Activated CD8-positive, alpha-beta memory T cell treated with anti-CD3 and anti-CD28 coated beads for 24 hours (primary cell): Measurements from ENCODE around the gene ACIN1.

Source experiments
- DNase-seq: peaks from one replicate; pipeline ENCODE4 v3.0.0-alpha.2; 2020

Gene ACIN1

GRCh38 chr14:23094666-23095195, at the start of gene ACIN1:
TSS of gene ACIN1 (minus strand) at chr14:23095136. CDS start at chr14:23095112, 24 bp downstream.
- peak; percentile 100 for DNase-seq

- no peak for DNase-seq
Measured at GRCh38 chr14:23143911-23144310, 49.0 kb upstream of the ACIN1 start.

DNA sequence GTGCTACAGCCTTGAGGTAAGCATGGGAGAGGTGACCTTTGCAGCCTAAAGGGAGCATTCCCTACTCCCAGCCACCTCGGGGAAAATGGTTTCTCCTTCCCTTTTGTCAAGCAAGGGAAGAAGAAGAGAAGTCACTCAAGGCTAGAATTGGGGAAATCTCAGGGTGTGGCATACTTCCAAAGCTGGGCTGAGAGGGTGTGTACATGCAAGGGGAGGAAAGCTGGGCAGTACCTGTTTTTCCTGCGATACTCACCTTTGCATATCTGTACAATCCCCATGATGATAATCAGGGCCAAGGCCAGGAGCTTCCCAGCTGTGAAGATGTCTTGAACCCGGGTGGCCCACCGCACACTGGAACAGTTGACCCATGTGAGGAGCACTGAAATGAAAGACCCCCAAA, 47.9 kb upstream of the ACIN1 start:
- DNase-seq, result no peak

DNA sequence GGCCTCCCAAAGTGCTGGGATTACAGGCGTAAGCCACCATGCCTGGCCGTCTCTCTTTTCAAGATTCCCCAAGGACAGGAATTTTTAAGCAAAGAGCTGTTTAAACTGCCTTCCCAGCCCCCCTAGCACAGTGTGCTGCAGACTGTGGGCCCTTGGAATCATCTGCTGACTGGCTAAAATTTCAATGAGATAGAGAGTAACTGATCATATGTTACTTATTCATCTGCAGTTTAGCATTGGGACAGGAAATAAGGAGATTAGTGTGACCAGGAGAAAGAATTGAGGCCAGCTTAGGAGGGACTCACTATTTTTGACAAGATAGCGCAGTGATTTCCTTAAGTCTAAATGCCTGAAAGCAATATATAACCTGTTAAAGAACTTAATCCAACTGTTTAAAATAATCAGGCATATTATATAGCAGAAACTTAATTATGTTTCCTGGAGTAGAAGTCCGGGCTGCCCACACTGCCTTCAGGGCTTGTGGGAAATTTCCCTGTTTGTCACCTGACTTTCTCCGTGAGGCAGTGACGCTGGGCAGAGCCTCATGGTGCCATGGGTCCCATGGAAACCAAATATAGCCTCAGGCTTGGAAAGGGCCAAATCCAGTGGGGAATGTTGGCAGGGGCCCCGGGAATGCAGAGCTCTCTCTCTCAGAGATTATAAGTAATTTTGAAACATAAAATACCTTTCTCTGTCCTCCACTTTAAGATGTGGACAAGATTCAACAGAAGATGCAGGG, 46.9 kb upstream of the ACIN1 start:
- DNase-seq, result no peak

DNA sequence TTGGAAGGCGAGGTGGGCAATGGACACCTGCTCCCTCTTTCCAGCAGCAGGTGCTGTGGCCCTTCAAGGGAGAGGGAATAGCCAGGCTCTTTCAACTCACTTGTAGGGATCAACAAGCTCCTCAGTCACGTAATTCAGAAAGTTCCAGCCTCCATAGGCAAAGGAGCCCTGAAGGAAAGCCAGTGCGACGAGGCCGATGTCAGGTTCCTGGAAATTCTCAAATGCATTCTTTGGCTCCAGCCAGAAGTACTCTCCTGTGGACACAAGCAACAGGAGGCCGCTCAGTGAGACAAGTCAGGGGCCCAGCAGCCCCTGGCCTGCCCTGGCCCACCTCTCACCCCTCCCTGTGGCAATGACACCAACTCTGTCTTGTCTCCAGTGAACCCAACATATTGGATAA, 45.4 kb upstream of the ACIN1 start:
- DNase-seq, result no peak

DNA sequence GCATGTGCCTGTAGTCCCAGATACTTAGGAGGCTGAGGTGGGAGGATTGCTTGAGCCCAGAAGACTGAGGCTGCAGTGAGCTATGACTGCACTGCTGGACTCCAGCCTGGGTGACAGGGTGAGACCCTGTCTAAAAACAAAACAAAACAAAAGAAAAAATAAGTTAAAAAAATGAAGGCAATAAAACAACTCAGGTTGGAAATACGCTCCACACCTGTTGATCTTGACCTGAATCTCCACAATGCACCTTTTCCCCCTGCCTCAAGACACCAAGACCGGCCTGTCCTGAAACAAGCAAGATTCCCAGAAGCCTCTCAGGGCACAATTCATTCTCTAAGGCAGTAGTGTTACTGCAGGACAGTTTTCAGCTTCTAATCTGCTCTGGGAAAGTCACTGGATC, 44.9 kb upstream of the ACIN1 start:
- no peak for DNase-seq

GRCh38 chr14:23137813-23138535, 43.0 kb upstream of the ACIN1 start:
- no peak for DNase-seq

DNA sequence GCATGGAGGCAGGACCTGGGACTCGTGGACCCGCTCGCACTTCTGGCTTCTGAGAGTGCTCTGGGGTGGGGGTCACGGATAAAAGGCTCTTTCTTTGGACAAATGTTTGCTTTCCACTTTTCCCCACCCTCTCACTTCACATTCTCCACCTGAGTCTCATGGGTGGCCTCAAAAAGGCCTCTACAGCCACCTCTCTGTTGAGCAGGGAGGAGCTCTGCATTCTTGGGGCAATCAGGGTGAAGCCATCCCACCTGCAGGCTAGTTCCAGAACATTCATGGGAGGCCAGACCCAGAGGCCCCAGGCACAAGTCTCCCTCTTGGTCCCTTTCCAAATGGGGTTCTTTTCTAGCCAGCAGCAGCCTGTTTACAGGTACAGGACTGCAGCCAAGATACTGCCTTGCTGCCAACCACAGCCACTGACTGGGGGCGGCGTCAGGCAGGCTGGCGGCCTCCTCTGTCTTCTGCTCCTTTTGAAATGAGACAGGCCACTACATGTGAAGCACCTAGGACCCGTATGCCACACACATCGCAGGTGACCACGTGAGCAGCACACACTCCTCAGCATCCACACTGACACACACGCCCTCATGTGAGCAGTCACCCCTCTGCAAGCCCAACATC, 42.4 kb upstream of the ACIN1 start:
- no peak for DNase-seq

DNA sequence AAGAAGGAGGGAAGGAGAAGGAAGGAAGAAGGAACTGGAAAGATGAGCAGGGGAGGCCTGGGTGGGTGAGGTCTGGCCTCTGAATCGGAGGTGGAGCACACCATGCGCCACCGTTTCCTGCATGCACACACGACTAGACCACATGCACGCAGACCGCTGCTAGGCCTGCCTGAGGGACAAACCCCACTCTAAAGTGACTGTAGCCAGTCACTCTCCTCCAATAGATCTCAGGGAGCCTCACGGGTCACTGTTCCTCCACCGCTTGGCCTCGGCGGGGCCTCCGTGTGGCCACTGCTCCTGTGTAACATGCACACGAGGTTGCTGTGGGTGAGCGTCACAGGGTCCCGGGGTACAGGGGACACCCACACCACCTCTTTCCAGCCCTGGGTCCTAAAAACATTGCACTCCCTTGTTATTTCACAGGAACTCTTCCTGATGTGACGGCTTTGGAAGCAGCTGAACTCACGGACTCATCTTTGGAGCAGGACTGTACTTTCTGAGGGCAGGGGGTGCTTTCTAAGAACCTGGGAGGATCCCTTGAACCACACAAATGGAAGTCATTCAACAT, 41.7 kb upstream of the ACIN1 start:
- no peak for DNase-seq

- no peak for DNase-seq
Measured at GRCh38 chr14:23132970-23133369, 38.0 kb upstream of the ACIN1 start.

GRCh38 chr14:23131482-23131881, 36.5 kb upstream of the ACIN1 start:
- DNase-seq, result no peak

- DNase-seq, result no peak
Measured at GRCh38 chr14:23130871-23131270, 35.9 kb upstream of the ACIN1 start.

DNA sequence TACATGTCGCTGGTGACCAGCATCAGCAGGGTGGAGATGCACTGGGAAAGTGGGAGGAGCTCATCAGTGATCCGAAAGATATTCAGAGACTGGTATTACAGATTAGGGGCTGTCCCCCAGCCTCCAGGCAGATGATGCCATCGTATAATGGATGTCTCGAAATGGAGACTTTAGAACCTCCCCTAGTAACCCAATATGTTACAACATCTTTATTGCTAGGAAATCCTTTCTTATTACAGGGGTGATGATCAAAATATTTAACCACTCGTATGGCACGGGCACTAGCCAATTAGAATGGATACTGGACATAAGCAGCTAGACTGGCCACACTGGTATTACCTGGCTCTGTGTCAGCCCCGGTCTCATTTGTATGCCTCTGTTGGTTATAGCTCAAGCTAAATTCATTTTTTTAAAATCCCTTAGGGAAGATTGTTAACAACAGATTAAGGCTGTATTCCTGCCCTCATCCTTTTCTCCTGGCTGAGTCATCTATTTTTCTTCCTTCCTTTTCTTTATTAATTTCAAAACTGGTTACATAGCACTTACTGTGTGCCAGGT, 34.9 kb upstream of the ACIN1 start:
- no peak for DNase-seq

GRCh38 chr14:23128969-23129758, 34.2 kb upstream of the ACIN1 start:
- no peak for DNase-seq

GRCh38 chr14:23127861-23128260, 32.9 kb upstream of the ACIN1 start:
- no peak for DNase-seq

DNA sequence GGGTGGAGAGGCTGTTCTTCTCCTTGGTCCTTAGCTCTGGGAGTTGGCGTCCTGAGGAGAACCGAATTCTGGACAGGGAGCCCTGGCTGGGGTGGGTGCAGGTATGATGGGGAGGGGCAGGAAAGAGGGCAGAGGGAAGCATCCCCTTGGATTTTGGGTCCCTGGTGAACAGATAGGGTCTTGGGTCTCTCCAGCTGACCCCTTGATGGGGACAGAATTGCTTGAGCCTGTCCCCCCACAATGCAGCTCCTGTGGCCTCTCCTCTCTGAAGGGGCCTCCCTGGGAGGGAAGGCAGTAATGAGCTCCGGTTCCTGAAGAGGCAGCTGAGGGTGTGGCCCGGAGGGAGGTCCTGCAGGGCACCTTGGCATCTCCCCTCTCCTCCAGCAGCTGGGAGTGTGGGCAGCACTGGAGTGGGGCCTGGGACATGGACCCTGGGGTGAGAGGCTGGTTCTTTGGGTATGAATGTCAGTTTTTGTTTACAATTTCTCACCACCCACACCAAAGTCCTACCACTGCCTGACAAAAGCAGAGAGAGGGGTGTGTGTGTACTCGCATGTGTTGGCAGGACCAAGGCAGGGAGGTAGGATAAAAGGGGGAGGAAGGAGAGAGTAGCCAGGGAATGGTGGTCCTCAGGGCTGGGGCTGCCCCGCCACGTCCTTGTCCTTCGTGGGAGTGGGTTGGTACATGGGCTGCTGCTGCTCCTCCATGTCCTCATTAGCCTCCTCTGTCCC, 31.8 kb upstream of the ACIN1 start:
- DNase-seq, result no peak

DNA sequence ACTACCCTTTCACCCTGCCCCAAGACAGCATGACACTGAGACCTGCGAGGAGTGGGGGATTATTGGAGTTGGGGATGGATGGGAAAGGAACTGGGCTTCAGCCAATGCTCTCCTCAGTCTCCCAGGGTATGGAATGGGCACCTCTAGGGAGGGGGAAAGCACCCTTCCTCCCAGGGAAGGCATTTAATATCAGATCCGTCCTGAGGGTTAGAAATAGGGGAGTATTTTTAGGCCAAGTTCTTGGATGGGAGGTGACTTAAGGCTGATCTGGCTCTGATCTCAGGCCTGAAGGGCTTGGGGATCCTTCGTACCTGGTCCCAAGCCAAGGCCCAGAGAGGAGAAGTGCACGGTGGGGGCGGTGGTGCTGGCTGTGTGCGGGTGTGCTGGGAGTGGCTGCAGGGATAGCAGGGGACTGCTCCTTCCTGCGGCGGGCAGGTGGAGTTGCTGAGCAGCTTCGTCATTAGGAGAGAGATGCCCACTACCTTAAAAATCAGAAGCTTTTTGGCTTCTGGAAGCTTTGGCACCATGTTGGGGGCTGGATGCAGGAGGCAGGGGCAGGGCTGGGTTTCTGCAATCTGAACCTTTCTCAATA, 31.1 kb upstream of the ACIN1 start:
- DNase-seq, result no peak

- DNase-seq, result no peak
Measured at GRCh38 chr14:23125011-23125410, 30.1 kb upstream of the ACIN1 start.

DNA sequence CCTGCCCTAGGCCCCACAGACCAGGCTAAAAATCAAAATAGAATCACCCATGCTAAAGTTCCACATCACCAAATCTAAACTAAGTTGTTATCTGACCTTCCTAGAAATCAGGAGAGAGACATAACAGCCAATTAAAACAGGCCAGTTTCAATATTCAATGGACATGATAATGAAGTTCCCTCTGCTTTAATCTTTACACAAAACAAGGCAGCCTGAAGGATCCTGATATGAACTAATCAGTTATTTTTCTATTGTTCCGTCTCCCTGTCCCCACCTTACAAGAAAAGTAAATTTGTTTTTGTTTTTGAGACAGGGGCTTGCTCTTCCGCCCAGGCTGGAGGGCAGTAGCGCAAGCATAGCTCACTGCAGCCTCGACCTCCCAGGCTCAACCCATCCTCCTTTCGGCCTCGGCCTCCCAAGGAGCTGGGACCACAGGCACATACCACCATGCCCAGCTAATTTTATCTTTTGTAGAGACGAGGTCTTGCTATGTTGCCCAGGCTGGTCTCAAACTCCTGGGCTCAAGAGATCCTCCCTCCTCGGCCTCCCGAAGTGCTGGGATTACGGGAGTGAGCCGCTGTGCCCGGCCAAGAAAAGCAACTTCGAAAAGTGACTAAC, 29.5 kb upstream of the ACIN1 start:
- DNase-seq, result no peak

- no peak for DNase-seq
Measured at GRCh38 chr14:23123419-23123818, 28.5 kb upstream of the ACIN1 start.

DNA sequence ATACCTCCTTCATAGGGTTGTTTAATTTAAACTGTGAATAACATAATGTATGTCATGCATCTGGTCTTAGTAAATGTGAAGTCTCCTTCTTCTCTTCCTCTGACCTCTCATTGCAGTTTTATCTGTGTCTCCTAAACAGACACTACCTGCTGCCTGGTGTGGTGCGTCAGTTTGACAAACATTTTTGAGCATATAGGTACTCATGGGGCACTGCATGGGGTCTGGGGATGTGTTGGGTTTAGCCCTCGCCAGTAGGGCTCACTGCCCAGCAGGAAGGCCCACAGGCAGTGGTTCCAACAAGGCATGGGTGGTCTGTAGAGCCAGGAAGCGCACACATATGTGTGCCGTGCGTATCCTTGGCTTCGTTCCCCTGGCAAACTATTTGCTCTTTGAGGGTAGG, 27.1 kb upstream of the ACIN1 start:
- DNase-seq, result no peak
